Smooth muscle cell (in vitro differentiated cells): ENCODE measurements around the gene ERBIN. TPM values are rescaled to one million over a fixed set of nuclear protein-coding genes. Genes with fewer than 3 reads are reported as not detected.

Source experiments
- DNase-seq: peaks from one replicate; lab custom pipeline; 2025; ENCODE audit not compliant: unreplicated experiment; lab: John Stamatoyannopoulos, UW
- H2AFZ ChIP-seq: fragments of 200-600 bp; sonication (generic); 2 replicates; pipeline ENCODE4 v1.6.0; 2016; ENCODE audit warnings: antibody characterized with exemption, low read depth, mild to moderate bottlenecking
- H3F3A ChIP-seq: fragments of 200-600 bp; sonication (generic); 2 replicates; pipeline ENCODE4 v1.6.0; 2017; ENCODE audit warnings: antibody characterized with exemption, low read depth
- H3K27ac ChIP-seq: fragments of 200-600 bp; sonication (generic); 2 replicates; pipeline ENCODE4 v1.5.1; 2016; ENCODE audit warnings: low read depth, mild to moderate bottlenecking
- H3K27me3 ChIP-seq: fragments of 200-600 bp; sonication (generic); 2 replicates; pipeline ENCODE4 v1.6.1; 2016; ENCODE audit warnings: low read depth, mild to moderate bottlenecking
- H3K36me3 ChIP-seq: fragments of 200-600 bp; sonication (generic); 2 replicates; pipeline ENCODE4 v1.5.1; 2016; ENCODE audit warnings: low read depth
- H3K4me1 ChIP-seq: fragments of 200-600 bp; sonication (generic); 2 replicates; pipeline ENCODE4 v1.5.1; 2016; ENCODE audit warnings: low read depth
- H3K4me2 ChIP-seq: fragments of 200-600 bp; sonication (generic); 2 replicates; pipeline ENCODE4 v1.6.0; 2016; ENCODE audit warnings: mild to moderate bottlenecking
- H3K4me3 ChIP-seq: fragments of 200-600 bp; sonication (generic); 2 replicates; pipeline ENCODE4 v1.5.1; 2016; ENCODE audit warnings: mild to moderate bottlenecking
- H3K79me2 ChIP-seq: fragments of 200-600 bp; sonication (generic); 2 replicates; pipeline ENCODE4 v1.6.0; 2016; ENCODE audit warnings: low read depth, mild to moderate bottlenecking
- H3K9ac ChIP-seq: fragments of 200-600 bp; sonication (generic); 2 replicates; pipeline ENCODE4 v1.6.0; 2016; ENCODE audit warnings: low read depth
- H3K9me3 ChIP-seq: fragments of 200-600 bp; sonication (generic); replicated peaks from 2 replicates; pipeline ENCODE4 v1.5.1; 2016; ENCODE audit warnings: low read depth
- H4K20me1 ChIP-seq: fragments of 200-600 bp; sonication (generic); 2 replicates; pipeline ENCODE4 v1.6.0; 2016; ENCODE audit warnings: low read depth
- WGBS: methylation state at CpG from one replicate; pipeline ENCODE4 v1.1.7; 2016; ENCODE audit warnings: low lambda C conversion rate; 5-methylcytosine and 5-hydroxymethylcytosine counted together
- polyA plus RNA-seq: library from polyadenylated mRNA; unstranded; fragments of >200 nt; fragmentation: Nextera tagmentation; extraction: Ambion mirVana; gene quantifications from 2 replicates; pipeline ENCODE4 v1.2.1, GENCODE V29; 2016
- total RNA-seq: library from RNA; depleted of rRNA; stranded (reverse); fragments of >200 nt; gene quantifications from 2 replicates; pipeline ENCODE4 v1.2.3, GENCODE V29; 2014
- TF ChIP-seq, protein P1 (sequence below): fragments of 200-600 bp; sonication (generic); IDR thresholded peaks from 2 replicates; pipeline ENCODE4 v1.5.1; 2017; ENCODE audit warnings: borderline replicate concordance, mild to moderate bottlenecking, antibody characterized with exemption; ENCODE audit not compliant: insufficient read depth, poor library complexity, severe bottlenecking

ERBIN gene
- total and polyA plus RNA-seq, 2 experiments from 2014 or later: 16.8 to 75.8 TPM

DNA sequence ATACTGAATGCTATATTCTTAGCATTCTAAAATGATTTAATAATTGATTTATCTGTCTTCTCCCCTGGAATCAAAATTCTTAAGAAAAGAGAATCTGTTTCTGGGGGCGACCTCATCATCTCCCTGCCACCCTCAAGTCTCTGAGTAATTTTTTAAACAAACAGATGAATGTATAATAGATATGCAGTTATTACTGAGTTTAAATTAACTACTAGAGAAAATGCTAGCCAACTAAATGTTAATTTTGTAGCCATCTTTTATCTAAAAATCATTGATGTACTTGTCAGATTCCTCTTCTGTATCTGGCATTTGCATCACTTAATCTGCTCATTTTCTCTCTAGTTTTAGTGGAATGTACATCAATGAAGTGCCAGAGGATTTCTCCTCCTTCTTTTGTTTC lies 87.5 kb downstream of the ERBIN start:
- Histone ChIP-seq H3K4me1 (no peaks in the 10 kb centered on the region), H4K20me1 (peaks cover 43% of the 10 kb centered on the region), H2AFZ (no peak overlapping the region), H3K36me3 (peaks cover 14% of the 10 kb centered on the region), H3K4me3 (no peak overlapping the region), H3K4me2 (no peak overlapping the region), H3K9ac (no peak overlapping the region), H3K79me2 (peaks cover 71% of the 10 kb centered on the region), H3K9me3 (no peaks in the 10 kb centered on the region), H3K27me3 (no peaks in the 10 kb centered on the region), H3F3A (peaks cover 3% of the 10 kb centered on the region), H3K27ac (no peak overlapping the region)
- 100% methylated on average over 1 of the region's 1 CpG for WGBS
- TF ChIP-seq, protein P1, sequence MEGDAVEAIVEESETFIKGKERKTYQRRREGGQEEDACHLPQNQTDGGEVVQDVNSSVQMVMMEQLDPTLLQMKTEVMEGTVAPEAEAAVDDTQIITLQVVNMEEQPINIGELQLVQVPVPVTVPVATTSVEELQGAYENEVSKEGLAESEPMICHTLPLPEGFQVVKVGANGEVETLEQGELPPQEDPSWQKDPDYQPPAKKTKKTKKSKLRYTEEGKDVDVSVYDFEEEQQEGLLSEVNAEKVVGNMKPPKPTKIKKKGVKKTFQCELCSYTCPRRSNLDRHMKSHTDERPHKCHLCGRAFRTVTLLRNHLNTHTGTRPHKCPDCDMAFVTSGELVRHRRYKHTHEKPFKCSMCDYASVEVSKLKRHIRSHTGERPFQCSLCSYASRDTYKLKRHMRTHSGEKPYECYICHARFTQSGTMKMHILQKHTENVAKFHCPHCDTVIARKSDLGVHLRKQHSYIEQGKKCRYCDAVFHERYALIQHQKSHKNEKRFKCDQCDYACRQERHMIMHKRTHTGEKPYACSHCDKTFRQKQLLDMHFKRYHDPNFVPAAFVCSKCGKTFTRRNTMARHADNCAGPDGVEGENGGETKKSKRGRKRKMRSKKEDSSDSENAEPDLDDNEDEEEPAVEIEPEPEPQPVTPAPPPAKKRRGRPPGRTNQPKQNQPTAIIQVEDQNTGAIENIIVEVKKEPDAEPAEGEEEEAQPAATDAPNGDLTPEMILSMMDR: no peak
- no peak for DNase-seq

- TF ChIP-seq, protein P1: no peak
- H2AFZ ChIP-seq: no peak overlapping the region
- H3K36me3 ChIP-seq: peaks cover 14% of the 10 kb centered on the region
- H3K27me3 ChIP-seq: no peaks in the 10 kb centered on the region
- 96% methylated on average over 6 of the region's 6 CpGs for WGBS
- no peak for DNase-seq
- peaks cover 73% of the 10 kb centered on the region for H3K79me2 ChIP-seq
- no peaks in the 10 kb centered on the region for H3K9me3 ChIP-seq
- H3K9ac ChIP-seq: no peak overlapping the region
- H3K4me2 ChIP-seq: no peak overlapping the region
- H3K27ac ChIP-seq: no peak overlapping the region
- peaks cover 3% of the 10 kb centered on the region for H3F3A ChIP-seq
- H3K4me3 ChIP-seq: no peak overlapping the region
- no peaks in the 10 kb centered on the region for H3K4me1 ChIP-seq
- peaks cover 39% of the 10 kb centered on the region for H4K20me1 ChIP-seq
Measured at GRCh38 chr5:66015196-66015960, 89.0 kb downstream of the ERBIN start.

GRCh38 chr5:66021585-66021984 lies 95.2 kb downstream of the ERBIN start:
- 92% methylated on average over 1 of the region's 1 CpG for WGBS
- H3K27ac ChIP-seq: no peak overlapping the region
- no peak overlapping the region for H3K4me2 ChIP-seq
- no peak overlapping the region for H3K9ac ChIP-seq
- H4K20me1 ChIP-seq: peaks cover 35% of the 10 kb centered on the region
- H3K36me3 ChIP-seq: peaks cover 14% of the 10 kb centered on the region
- no peak for DNase-seq
- no peaks in the 10 kb centered on the region for H3K27me3 ChIP-seq
- H3K4me1 ChIP-seq: no peaks in the 10 kb centered on the region
- no peak overlapping the region for H2AFZ ChIP-seq
- peaks cover 45% of the 10 kb centered on the region for H3K79me2 ChIP-seq
- no peaks in the 10 kb centered on the region for H3F3A ChIP-seq
- no peak overlapping the region for H3K4me3 ChIP-seq
- TF ChIP-seq, protein P1: no peak
- no peaks in the 10 kb centered on the region for H3K9me3 ChIP-seq

DNA sequence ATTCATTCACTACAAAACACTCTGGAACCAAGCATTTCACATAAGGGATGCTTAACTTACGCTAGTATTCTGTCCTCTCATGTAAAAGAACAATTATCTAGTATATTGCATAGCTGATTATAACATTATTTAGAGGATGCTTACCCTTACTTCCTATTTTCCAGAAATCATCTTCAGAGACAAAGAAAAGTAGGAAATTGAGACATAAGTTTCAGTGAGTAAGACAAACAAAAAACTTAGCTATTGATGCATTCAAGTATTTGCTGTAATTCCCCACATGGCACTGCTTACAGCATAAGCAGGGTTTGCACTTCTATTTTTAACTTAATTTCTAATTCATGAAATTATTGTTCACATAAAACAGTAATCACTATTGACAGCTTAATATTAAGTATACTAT lies 112.9 kb downstream of the ERBIN start:
- Histone ChIP-seq H3K9ac (no peak overlapping the region), H4K20me1 (peaks cover 17% of the 10 kb centered on the region), H3K4me3 (no peak overlapping the region), H3K4me1 (no peaks in the 10 kb centered on the region), H3K27ac (no peak overlapping the region), H3K4me2 (no peak overlapping the region), H3F3A (no peaks in the 10 kb centered on the region), H3K9me3 (no peaks in the 10 kb centered on the region), H2AFZ (no peak overlapping the region), H3K79me2 (peaks cover 12% of the 10 kb centered on the region), H3K36me3 (peaks cover 54% of the 10 kb centered on the region), H3K27me3 (no peaks in the 10 kb centered on the region)
- WGBS: 95% methylated on average over 1 of the region's 1 CpG
- TF ChIP-seq, protein P1: no peak
- no peak for DNase-seq
